Nephron (organoid): ENCODE results near the gene CRYBG2.

Experiments used
- H3K27ac Mint-ChIP-seq, 3 experiments: 2 replicates each; pipeline ENCODE4 v1.8.0; 2020; ENCODE audit warnings: mixed read lengths in 3 of 3, mild to moderate bottlenecking in 2 of 3, moderate library complexity in 1 of 3
- H3K27me3 Mint-ChIP-seq: 2 replicates; pipeline ENCODE4 v1.8.0; 2021; ENCODE audit warnings: low read depth, mild to moderate bottlenecking, moderate library complexity, mixed read lengths
- H3K36me3 Mint-ChIP-seq: 2 replicates; pipeline ENCODE4 v1.8.0; 2020; ENCODE audit warnings: low read depth, mixed read lengths
- H3K4me1 Mint-ChIP-seq: 2 replicates; pipeline ENCODE4 v1.8.0; 2020; ENCODE audit warnings: mixed read lengths
- H3K4me3 Mint-ChIP-seq, 3 experiments: 2 replicates each; pipeline ENCODE4 v1.8.0; 2020; ENCODE audit warnings: mild to moderate bottlenecking in 3 of 3, mixed read lengths in 3 of 3, moderate library complexity in 2 of 3
- H3K9me3 Mint-ChIP-seq: 2 replicates; pipeline ENCODE4 v1.8.0; 2020; ENCODE audit warnings: mixed read lengths
- TF ChIP-seq, protein P1 (sequence below), 3 experiments: fragments of 200-600 bp; sonication (generic); IDR thresholded peaks; one replicate each; pipeline ENCODE4 v1.5.0; 2021; ENCODE audit warnings: antibody characterized with exemption in 3 of 3; ENCODE audit not compliant: unreplicated experiment in 3 of 3

Gene CRYBG2

GRCh38 chr1:26372039-26372438 lies 18.1 kb upstream of the CRYBG2 start:
- H3K4me1 Mint-ChIP-seq: no peaks in the 10 kb centered on the region
- H3K4me3 Mint-ChIP-seq: no peak overlapping the region
- H3K27ac Mint-ChIP-seq: no peak overlapping the region
- H3K27me3 Mint-ChIP-seq: peaks cover 25% of the 10 kb centered on the region
- H3K9me3 Mint-ChIP-seq: no peaks in the 10 kb centered on the region
- TF ChIP-seq, protein P1, sequence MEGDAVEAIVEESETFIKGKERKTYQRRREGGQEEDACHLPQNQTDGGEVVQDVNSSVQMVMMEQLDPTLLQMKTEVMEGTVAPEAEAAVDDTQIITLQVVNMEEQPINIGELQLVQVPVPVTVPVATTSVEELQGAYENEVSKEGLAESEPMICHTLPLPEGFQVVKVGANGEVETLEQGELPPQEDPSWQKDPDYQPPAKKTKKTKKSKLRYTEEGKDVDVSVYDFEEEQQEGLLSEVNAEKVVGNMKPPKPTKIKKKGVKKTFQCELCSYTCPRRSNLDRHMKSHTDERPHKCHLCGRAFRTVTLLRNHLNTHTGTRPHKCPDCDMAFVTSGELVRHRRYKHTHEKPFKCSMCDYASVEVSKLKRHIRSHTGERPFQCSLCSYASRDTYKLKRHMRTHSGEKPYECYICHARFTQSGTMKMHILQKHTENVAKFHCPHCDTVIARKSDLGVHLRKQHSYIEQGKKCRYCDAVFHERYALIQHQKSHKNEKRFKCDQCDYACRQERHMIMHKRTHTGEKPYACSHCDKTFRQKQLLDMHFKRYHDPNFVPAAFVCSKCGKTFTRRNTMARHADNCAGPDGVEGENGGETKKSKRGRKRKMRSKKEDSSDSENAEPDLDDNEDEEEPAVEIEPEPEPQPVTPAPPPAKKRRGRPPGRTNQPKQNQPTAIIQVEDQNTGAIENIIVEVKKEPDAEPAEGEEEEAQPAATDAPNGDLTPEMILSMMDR (IDR thresholded peaks at IDR 0.05; ENCODE audit: unreplicated experiment in 3 of 3): no peak
- no peaks in the 10 kb centered on the region for H3K36me3 Mint-ChIP-seq

DNA sequence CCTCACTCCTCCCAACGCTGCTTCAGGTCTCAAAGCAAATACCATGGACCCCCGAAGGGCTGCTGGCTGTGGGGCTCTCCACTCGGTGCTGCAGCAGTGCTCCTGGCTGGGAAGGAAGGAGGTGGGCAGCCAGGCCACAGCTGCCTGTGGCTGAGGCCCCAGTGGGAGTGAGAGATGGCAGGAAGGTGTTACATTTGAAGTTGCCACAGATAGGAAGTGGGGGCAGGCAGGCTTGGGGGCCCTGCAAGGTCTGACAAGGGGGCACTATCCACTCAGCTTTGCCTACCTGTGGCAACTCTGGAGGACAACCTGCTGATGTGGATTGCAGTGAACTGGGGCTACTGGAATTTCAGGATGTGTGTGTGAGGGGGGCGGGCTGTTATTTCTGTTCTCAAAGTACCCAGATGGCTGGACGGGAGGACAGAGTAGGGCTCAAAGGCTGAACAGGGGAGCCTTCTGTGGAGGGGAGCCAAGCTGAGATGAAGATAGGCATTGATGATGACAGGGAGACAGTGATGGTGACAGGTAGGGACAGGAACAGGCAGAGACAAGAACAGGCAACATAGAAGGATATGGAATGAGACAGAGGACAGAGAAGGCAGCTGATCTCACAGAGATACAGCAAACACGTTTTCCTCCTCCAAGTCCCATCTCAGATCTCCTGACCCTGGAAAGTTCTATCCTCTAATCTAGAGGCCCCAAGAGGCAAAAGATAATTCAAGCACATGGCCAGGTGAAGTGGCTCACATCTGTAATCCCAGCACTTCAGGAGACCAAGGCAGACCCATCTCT lies 16.9 kb upstream of the CRYBG2 start:
- no peaks in the 10 kb centered on the region for H3K9me3 Mint-ChIP-seq
- H3K36me3 Mint-ChIP-seq: no peaks in the 10 kb centered on the region
- TF ChIP-seq, protein P1 (IDR thresholded peaks at IDR 0.05; ENCODE audit: unreplicated experiment in 3 of 3): no peak
- no peak overlapping the region for H3K4me3 Mint-ChIP-seq
- no peak overlapping the region for H3K27ac Mint-ChIP-seq
- H3K4me1 Mint-ChIP-seq: no peaks in the 10 kb centered on the region
- H3K27me3 Mint-ChIP-seq: peaks cover 32% of the 10 kb centered on the region

- no peak overlapping the region for H3K27ac Mint-ChIP-seq
- H3K27me3 Mint-ChIP-seq: peaks cover 44% of the 10 kb centered on the region
- H3K4me1 Mint-ChIP-seq: no peaks in the 10 kb centered on the region
- no peaks in the 10 kb centered on the region for H3K36me3 Mint-ChIP-seq
- no peak overlapping the region for H3K4me3 Mint-ChIP-seq
- TF ChIP-seq, protein P1 (IDR thresholded peaks at IDR 0.05; ENCODE audit: unreplicated experiment in 3 of 3): no peak
- no peaks in the 10 kb centered on the region for H3K9me3 Mint-ChIP-seq
These were observed 14.6 kb upstream of the CRYBG2 start for GRCh38 chr1:26368486-26368885.

- Mint-ChIP-seq H3K36me3 (no peaks in the 10 kb centered on the region), H3K27me3 (peaks cover 47% of the 10 kb centered on the region), H3K4me3 (no peak overlapping the region), H3K27ac (no peak overlapping the region), H3K4me1 (no peaks in the 10 kb centered on the region), H3K9me3 (no peaks in the 10 kb centered on the region)
- TF ChIP-seq, protein P1 (IDR thresholded peaks at IDR 0.05; ENCODE audit: unreplicated experiment in 3 of 3): no peak
These were observed 14.1 kb upstream of the CRYBG2 start for GRCh38 chr1:26368006-26368405.

DNA sequence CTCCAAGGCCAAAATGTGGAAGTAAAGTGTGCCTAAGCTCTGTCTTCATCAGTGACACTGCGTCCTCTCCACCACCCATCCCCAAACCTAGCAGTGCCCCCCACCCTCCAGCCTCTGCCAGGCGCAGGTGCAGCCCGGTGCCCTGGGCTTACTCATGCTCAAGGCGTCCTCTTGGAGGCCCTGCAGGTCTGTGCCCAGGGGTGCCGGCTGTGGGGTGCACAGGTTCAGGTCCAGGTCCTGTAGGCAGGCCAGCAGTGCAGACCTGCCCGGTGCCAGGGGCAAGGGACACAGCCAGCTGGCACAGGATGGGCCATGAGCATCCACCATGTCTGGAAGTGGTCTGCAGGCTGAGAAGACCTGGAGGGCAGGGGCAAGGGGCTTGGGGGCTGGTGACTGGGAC lies 13.5 kb upstream of the CRYBG2 start:
- no peaks in the 10 kb centered on the region for H3K9me3 Mint-ChIP-seq
- H3K36me3 Mint-ChIP-seq: no peaks in the 10 kb centered on the region
- peaks cover 53% of the 10 kb centered on the region for H3K27me3 Mint-ChIP-seq
- TF ChIP-seq, protein P1 (IDR thresholded peaks at IDR 0.05; ENCODE audit: unreplicated experiment in 3 of 3): no peak
- H3K4me1 Mint-ChIP-seq: no peaks in the 10 kb centered on the region
- no peak overlapping the region for H3K27ac Mint-ChIP-seq
- H3K4me3 Mint-ChIP-seq: no peak overlapping the region

DNA sequence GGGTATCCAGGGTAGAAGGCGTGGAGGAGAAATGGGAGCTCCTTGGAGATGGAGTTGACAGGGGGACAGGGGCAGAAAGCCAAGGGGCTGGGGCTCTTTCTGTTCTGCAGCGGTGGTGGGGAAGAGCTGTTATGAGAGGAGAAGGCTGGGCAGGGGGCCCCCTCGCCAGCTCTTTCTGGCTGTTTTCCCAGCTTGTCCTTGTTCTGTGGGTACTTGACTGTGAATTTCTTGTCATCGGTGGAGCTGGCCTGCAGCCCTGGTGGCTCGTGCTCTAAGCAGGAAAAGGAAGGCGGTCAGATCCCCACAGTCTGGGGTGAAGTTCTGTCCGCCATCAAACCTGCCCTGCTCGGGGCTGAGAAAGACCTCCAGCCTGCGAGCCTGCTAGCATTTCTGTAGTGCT lies 11.0 kb upstream of the CRYBG2 start:
- Mint-ChIP-seq H3K36me3 (no peaks in the 10 kb centered on the region), H3K4me3 (no peak overlapping the region), H3K27ac (no peak overlapping the region), H3K4me1 (no peaks in the 10 kb centered on the region), H3K9me3 (no peaks in the 10 kb centered on the region), H3K27me3 (peaks cover 77% of the 10 kb centered on the region)
- TF ChIP-seq, protein P1 (IDR thresholded peaks at IDR 0.05; ENCODE audit: unreplicated experiment in 3 of 3): no peak
